Natural killer cell treated with Interleukin-12 subunit alpha and Interleukin-12 subunit beta and Interleukin-15 and Interleukin-18, amount 100 ng/mL, for 72 hours (primary cell): Measurements from ENCODE around the gene INSYN2B. TPM values are rescaled to one million over a fixed set of nuclear protein-coding genes. Genes with fewer than 3 reads are reported as not detected.

Experiments
- ATAC-seq, 2 donors: fragments of 150-1000 bp; cut with Tn5 transposase in 1 of 2; sonication (Bioruptor Pico), chemical (Tn5 transposase) in 1 of 2; 2 replicates each; pipeline ENCODE4 v1.10.0; 2021
- DNase-seq: peaks from one replicate; pipeline ENCODE4 v3.0.0; 2022; ENCODE audit warnings: low spot score
- H3K27ac Mint-ChIP-seq, 2 donors: 1 replicate in 1 of 2; 2 replicates in 1 of 2; pipeline ENCODE4 v1.8.0; 2022; ENCODE audit warnings: mixed read lengths in 2 of 2, mild to moderate bottlenecking in 1 of 2, moderate library complexity in 1 of 2
- H3K27me3 Mint-ChIP-seq, 2 donors: 1 replicate in 1 of 2; 2 replicates in 1 of 2; pipeline ENCODE4 v1.8.0; 2022; ENCODE audit warnings: mixed read lengths in 2 of 2
- H3K36me3 Mint-ChIP-seq: one replicate; pipeline ENCODE4 v1.8.0; 2022; ENCODE audit warnings: mixed read lengths
- H3K4me1 Mint-ChIP-seq, 2 donors: 1 replicate in 1 of 2; 2 replicates in 1 of 2; pipeline ENCODE4 v1.8.0; 2022; ENCODE audit warnings: low read depth in 2 of 2, mixed read lengths in 2 of 2, mild to moderate bottlenecking in 1 of 2
- H3K4me3 Mint-ChIP-seq: one replicate; pipeline ENCODE4 v1.8.0; 2022; ENCODE audit warnings: mixed read lengths
- H3K9me3 Mint-ChIP-seq: 2 replicates; pipeline ENCODE4 v1.8.0; 2022; ENCODE audit warnings: mixed read lengths
- total RNA-seq, 2 donors: library from RNA; stranded (reverse); gene quantifications; one replicate each; pipeline ENCODE4 v1.2.3, GENCODE V29; 2022

The INSYN2B gene
- total RNA-seq, 2 donors from 2014 or later: not detected

DNA sequence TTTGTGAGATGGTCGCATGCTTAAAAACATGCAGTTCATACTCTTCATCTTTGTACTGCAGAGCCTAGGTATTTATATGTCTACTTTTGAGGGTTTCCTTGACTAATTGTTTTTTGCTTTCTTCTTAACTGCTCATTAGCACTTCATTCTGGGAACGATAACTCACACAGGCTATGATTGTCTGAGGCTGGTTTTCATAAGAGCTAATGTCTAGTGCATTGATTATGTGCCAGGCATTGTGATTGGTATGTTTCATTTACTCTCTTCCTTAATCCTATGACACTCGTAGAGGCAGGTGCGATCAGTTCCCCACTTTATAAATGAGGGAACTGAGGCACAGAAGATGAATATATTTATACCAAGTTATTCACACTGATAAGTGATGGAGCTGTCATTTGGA, 93.6 kb downstream of the INSYN2B start:
- ATAC-seq: no peak
- no peaks in the 10 kb centered on the region for H3K9me3 Mint-ChIP-seq

DNA sequence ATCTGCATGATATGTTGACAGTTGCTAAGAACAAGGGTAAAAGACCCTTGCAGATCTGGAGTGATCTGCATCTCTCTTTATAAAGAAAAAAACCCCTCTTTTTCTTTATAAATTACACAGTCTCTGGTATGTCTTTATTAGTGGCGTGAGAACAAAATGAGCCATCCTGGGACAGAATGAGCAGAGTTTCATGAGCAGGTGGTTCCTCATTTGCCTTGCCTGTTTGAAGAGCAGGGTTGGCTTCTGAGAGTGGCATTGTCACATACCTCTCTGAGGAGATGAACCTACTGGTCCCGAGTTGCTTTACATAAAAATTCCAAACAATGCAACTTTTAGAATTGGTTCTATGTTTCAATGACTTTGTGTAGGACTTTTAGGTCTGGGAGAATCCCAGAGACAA, 94.3 kb downstream of the INSYN2B start:
- Mint-ChIP-seq H3K36me3 (no peaks in the 10 kb centered on the region), H3K4me3 (no peak overlapping the region), H3K27me3 (no peaks in the 10 kb centered on the region), H3K4me1 (peaks cover 30 to 41% of the 10 kb centered on the region in 2 donors), H3K9me3 (no peaks in the 10 kb centered on the region), H3K27ac (no peak overlapping the region)
- no peak for DNase-seq
- no peak for ATAC-seq

More for the DNA sequence above, 93.6 kb downstream of the INSYN2B start:
- H3K27ac Mint-ChIP-seq: no peak overlapping the region
- H3K4me1 Mint-ChIP-seq: peaks cover 25 to 39% of the 10 kb centered on the region in 2 donors
- no peaks in the 10 kb centered on the region for H3K36me3 Mint-ChIP-seq
- DNase-seq: no peak
- H3K27me3 Mint-ChIP-seq: no peaks in the 10 kb centered on the region
- H3K4me3 Mint-ChIP-seq: no peak overlapping the region

GRCh38 chr5:169881702-169882303, 98.5 kb downstream of the INSYN2B start:
- ATAC-seq: no peak
- Mint-ChIP-seq H3K36me3 (peaks cover 4% of the 10 kb centered on the region), H3K27me3 (no peaks in the 10 kb centered on the region), H3K4me1 (peaks cover 42 to 51% of the 10 kb centered on the region in 2 donors), H3K9me3 (no peaks in the 10 kb centered on the region), H3K4me3 (no peak overlapping the region), H3K27ac (no peak overlapping the region)
- no peak for DNase-seq

DNA sequence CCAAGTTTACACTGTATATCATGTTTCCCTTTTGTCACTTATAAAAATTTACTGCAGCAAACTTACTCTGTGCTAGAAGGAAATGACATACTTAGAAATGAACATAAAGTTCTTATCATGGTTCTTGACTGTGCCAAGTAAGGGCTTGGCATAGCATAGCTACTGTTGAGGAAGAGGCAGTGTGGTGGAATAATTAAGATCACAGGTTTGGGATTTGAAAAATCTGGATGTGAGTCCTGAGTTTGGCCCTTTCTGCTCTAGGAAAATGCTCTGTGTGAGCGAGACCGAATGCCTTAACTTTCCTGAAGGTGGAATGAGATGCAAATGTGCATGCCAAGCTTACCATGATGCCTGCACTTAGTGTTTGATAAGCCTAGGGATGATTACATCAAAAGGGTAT, 99.5 kb downstream of the INSYN2B start:
- H3K9me3 Mint-ChIP-seq: no peaks in the 10 kb centered on the region
- H3K27me3 Mint-ChIP-seq: no peaks in the 10 kb centered on the region
- peaks cover 51 to 55% of the 10 kb centered on the region in 2 donors for H3K4me1 Mint-ChIP-seq
- ATAC-seq (no peak), DNase-seq (no peak)
- peak overlapping the region; percentile 38 to 65 for H3K27ac Mint-ChIP-seq
- H3K4me3 Mint-ChIP-seq: no peak overlapping the region
- H3K36me3 Mint-ChIP-seq: peaks cover 5% of the 10 kb centered on the region

DNA sequence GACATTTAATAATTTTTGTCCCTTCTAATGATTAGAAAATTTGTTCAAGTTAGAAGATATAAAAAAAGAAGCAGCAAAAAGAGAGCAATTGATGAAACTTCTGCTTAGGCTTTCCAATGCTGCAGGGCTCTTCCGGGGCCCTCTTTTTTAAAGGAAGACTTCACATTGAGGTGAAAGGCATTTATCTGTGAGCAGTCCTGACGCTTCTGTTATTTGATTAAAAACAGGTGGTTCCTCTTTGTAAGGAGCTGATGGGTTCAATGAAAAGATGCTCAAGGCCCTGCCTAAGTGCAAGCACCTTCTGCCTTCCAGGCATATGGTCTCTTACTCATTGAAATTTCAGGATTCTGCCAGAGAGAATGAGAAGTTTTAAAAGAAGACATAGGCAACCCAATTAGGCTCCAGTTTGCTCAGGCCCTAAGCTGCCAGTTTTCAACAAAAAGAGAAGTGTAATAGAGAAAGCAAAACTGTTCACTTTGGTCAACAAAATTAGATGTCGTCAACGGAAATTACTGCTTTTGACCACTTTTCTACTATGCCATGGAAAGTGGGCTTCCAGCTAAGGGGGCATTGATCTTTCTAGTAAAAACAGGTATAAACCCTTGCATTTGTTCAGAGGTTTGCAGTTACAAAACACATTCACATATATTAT, 100.2 kb downstream of the INSYN2B start:
- H3K36me3 Mint-ChIP-seq: peaks cover 5% of the 10 kb centered on the region

GRCh38 chr5:169876386-169876785, 103.9 kb downstream of the INSYN2B start:
- Mint-ChIP-seq H3K4me3 (no peak overlapping the region), H3K27me3 (no peaks in the 10 kb centered on the region), H3K9me3 (no peaks in the 10 kb centered on the region), H3K36me3 (peaks cover 10% of the 10 kb centered on the region), H3K27ac (no peak overlapping the region), H3K4me1 (peaks cover 42 to 48% of the 10 kb centered on the region in 2 donors)
- ATAC-seq (no peak), DNase-seq (no peak)

More for the DNA sequence above, 100.2 kb downstream of the INSYN2B start:
- Mint-ChIP-seq H3K4me1 (peaks cover 53 to 61% of the 10 kb centered on the region in 2 donors), H3K27me3 (no peaks in the 10 kb centered on the region), H3K9me3 (no peaks in the 10 kb centered on the region), H3K4me3 (no peak overlapping the region), H3K27ac (peak overlapping the region; percentile 38 to 65)
- DNase-seq (no peak), ATAC-seq (no peak)

DNA sequence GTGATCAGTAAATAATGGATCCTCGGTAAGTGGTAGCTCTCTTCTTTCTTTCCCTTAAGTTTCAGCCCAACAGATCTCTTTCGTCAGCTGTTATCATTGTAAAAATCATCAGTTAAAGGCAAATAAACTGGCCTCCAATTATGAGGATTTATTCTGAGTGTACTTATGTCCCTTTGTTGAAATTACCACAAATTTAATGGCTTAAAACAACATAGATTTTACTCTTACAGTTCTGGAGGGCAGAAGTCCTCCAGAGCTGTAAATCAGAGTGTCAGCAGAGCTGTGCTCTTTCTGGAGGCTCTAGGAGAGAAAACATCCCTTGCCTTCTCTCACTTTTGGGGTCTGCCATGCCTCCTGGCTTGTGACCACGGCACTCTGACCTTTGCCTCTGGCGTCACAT, 104.6 kb downstream of the INSYN2B start:
- H3K9me3 Mint-ChIP-seq: no peaks in the 10 kb centered on the region
- H3K4me1 Mint-ChIP-seq: peaks cover 36 to 42% of the 10 kb centered on the region in 2 donors
- H3K27ac Mint-ChIP-seq: peak overlapping the region in 1 of 2 donors; percentile 21
- DNase-seq (no peak), ATAC-seq (no peak)
- no peaks in the 10 kb centered on the region for H3K27me3 Mint-ChIP-seq
- H3K36me3 Mint-ChIP-seq: peaks cover 10% of the 10 kb centered on the region
- no peak overlapping the region for H3K4me3 Mint-ChIP-seq

GRCh38 chr5:169875091-169875728, 105.1 kb downstream of the INSYN2B start:
- no peak for ATAC-seq
- Mint-ChIP-seq H3K27me3 (no peaks in the 10 kb centered on the region), H3K4me3 (no peak overlapping the region), H3K27ac (peak overlapping the region in 1 of 2 donors; percentile 21), H3K9me3 (no peaks in the 10 kb centered on the region), H3K36me3 (peaks cover 10% of the 10 kb centered on the region), H3K4me1 (peaks cover 32 to 37% of the 10 kb centered on the region in 2 donors)
- DNase-seq: no peak

- H3K9me3 Mint-ChIP-seq: no peaks in the 10 kb centered on the region
- H3K4me1 Mint-ChIP-seq: peaks cover 32 to 40% of the 10 kb centered on the region in 2 donors
- no peak overlapping the region for H3K4me3 Mint-ChIP-seq
- no peak overlapping the region for H3K27ac Mint-ChIP-seq
- DNase-seq: no peak
- no peaks in the 10 kb centered on the region for H3K27me3 Mint-ChIP-seq
- H3K36me3 Mint-ChIP-seq: peaks cover 10% of the 10 kb centered on the region
- ATAC-seq: no peak
Measured at GRCh38 chr5:169874621-169875020, 105.7 kb downstream of the INSYN2B start.

- H3K36me3 Mint-ChIP-seq: peaks cover 16% of the 10 kb centered on the region
- peaks cover 29 to 39% of the 10 kb centered on the region in 2 donors for H3K4me1 Mint-ChIP-seq
- no peaks in the 10 kb centered on the region for H3K9me3 Mint-ChIP-seq
- no peak for ATAC-seq
- no peak overlapping the region for H3K27ac Mint-ChIP-seq
- no peaks in the 10 kb centered on the region for H3K27me3 Mint-ChIP-seq
- no peak for DNase-seq
- H3K4me3 Mint-ChIP-seq: no peak overlapping the region
Measured at GRCh38 chr5:169873642-169874041, 106.7 kb downstream of the INSYN2B start.

- Mint-ChIP-seq H3K4me1 (peaks cover 33 to 42% of the 10 kb centered on the region in 2 donors), H3K36me3 (peaks cover 14% of the 10 kb centered on the region), H3K9me3 (no peaks in the 10 kb centered on the region), H3K27ac (no peak overlapping the region), H3K27me3 (no peaks in the 10 kb centered on the region), H3K4me3 (no peak overlapping the region)
- no peak for ATAC-seq
- DNase-seq: no peak
Measured at GRCh38 chr5:169871826-169872490, 108.3 kb downstream of the INSYN2B start.

GRCh38 chr5:169870211-169870610, 110.1 kb downstream of the INSYN2B start:
- DNase-seq (no peak), ATAC-seq (no peak)
- no peaks in the 10 kb centered on the region for H3K27me3 Mint-ChIP-seq
- H3K27ac Mint-ChIP-seq: no peak overlapping the region
- H3K4me1 Mint-ChIP-seq: peaks cover 26 to 39% of the 10 kb centered on the region in 2 donors
- no peaks in the 10 kb centered on the region for H3K9me3 Mint-ChIP-seq
- H3K4me3 Mint-ChIP-seq: no peak overlapping the region
- peaks cover 11% of the 10 kb centered on the region for H3K36me3 Mint-ChIP-seq

DNA sequence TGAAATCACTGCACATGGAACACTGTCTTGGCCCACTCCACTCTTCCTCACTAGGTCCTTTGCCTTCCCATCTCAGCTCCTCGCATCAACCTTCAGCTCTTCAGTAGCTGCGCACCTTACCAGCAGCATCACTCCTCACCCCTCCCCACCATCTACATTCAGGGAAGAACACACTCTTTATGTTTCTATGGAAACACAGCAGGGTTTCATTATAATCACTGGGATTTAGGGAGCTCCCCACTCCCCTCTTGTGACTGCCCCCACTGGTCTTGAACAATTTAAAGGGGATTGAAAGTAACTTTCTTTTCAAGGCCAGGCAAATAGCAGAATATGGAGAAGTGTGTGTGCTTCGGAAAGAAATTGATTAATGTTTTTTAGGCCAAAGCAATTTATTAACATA, 111.2 kb downstream of the INSYN2B start:
- no peaks in the 10 kb centered on the region for H3K27me3 Mint-ChIP-seq
- no peak overlapping the region for H3K4me3 Mint-ChIP-seq
- peaks cover 26 to 44% of the 10 kb centered on the region in 2 donors for H3K4me1 Mint-ChIP-seq
- ATAC-seq: no peak
- H3K27ac Mint-ChIP-seq: no peak overlapping the region
- no peak for DNase-seq
- H3K9me3 Mint-ChIP-seq: no peaks in the 10 kb centered on the region
- peaks cover 11% of the 10 kb centered on the region for H3K36me3 Mint-ChIP-seq

DNA sequence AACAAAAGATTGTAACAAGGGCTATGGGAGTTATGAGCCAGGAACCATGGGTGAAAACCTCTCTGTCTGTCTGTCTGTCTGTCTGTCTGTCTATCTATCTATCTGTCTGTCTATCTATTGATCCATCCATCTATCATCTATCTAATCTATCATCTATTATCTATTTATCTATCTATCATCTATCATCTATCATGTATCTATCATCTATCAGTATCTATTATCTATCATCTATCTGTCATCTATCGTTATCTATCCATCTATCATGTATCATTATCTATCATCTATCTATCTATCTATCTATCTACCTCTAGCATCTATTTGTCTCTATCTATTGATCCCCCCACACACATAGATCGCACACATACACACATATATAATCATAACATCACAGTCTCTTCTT, 112.9 kb downstream of the INSYN2B start:
- H3K27ac Mint-ChIP-seq: no peak overlapping the region
- no peak for DNase-seq
- H3K4me3 Mint-ChIP-seq: no peak overlapping the region
- H3K4me1 Mint-ChIP-seq: peaks cover 26 to 40% of the 10 kb centered on the region in 2 donors
- H3K9me3 Mint-ChIP-seq: no peaks in the 10 kb centered on the region
- no peaks in the 10 kb centered on the region for H3K27me3 Mint-ChIP-seq
- peaks cover 11% of the 10 kb centered on the region for H3K36me3 Mint-ChIP-seq
- no peak for ATAC-seq
